Mesenchymal stem cell (in vitro differentiated cells and primary cell): ENCODE results near the gene LDLRAD2. TPM values are rescaled to one million over a fixed set of nuclear protein-coding genes. Genes with fewer than 3 reads are reported as not detected.
A peak's percentile ranks its signal among the peaks of the same experiment; 100 is the strongest.

Experiments
- DNase-seq: peaks from one replicate; pipeline ENCODE4 v3.0.0-alpha.2; 2013
- H2AFZ ChIP-seq: one replicate; pipeline ENCODE4 v1.6.1; 2013; ENCODE audit warnings: low read depth, mild to moderate bottlenecking, control low read depth, inconsistent platforms, low read length, moderate library complexity
- H2AK5ac ChIP-seq: 2 replicates; pipeline ENCODE4 v1.6.1; 2013; ENCODE audit warnings: low read length, moderate library complexity, mild to moderate bottlenecking, inconsistent platforms; ENCODE audit not compliant: severe bottlenecking
- H2BK120ac ChIP-seq: one replicate; pipeline ENCODE4 v1.6.1; 2013; ENCODE audit warnings: low read depth, mild to moderate bottlenecking, inconsistent platforms, low read length, moderate library complexity
- H2BK12ac ChIP-seq, 2 experiments: one replicate each; pipeline ENCODE4 v1.6.1; 2013; ENCODE audit warnings: inconsistent platforms in 2 of 2, low read length in 2 of 2, mild to moderate bottlenecking in 2 of 2, moderate library complexity in 2 of 2, control low read depth in 1 of 2
- H2BK15ac ChIP-seq: one replicate; pipeline ENCODE4 v1.6.1; 2013; ENCODE audit warnings: mild to moderate bottlenecking, low read depth, inconsistent platforms; ENCODE audit not compliant: poor library complexity, severe bottlenecking
- H2BK5ac ChIP-seq: 2 replicates; pipeline ENCODE4 v1.6.1; 2013; ENCODE audit warnings: low read depth, mild to moderate bottlenecking, low read length, control low read depth, inconsistent platforms; ENCODE audit not compliant: poor library complexity, severe bottlenecking
- H3K14ac ChIP-seq, 2 experiments: one replicate each; pipeline ENCODE4 v1.6.1; 2013; ENCODE audit warnings: inconsistent platforms in 2 of 2, low read length in 2 of 2, control low read depth in 1 of 2, mild to moderate bottlenecking in 1 of 2, moderate library complexity in 1 of 2
- H3K18ac ChIP-seq, 2 experiments: one replicate each; pipeline ENCODE4 v1.6.1; 2013; ENCODE audit warnings: inconsistent platforms in 2 of 2, low read length in 2 of 2, control low read depth in 1 of 2, low read depth in 1 of 2, mild to moderate bottlenecking in 1 of 2
- H3K23ac ChIP-seq, 2 experiments: one replicate each; pipeline ENCODE4 v1.6.1; 2013; ENCODE audit warnings: inconsistent platforms in 2 of 2, low read length in 2 of 2, mild to moderate bottlenecking in 2 of 2, moderate library complexity in 2 of 2, control low read depth in 1 of 2
- H3K27ac ChIP-seq: 2 replicates; pipeline ENCODE4 v1.5.1; 2013; ENCODE audit warnings: mild to moderate bottlenecking, moderate library complexity, low read length, control low read depth, inconsistent platforms; ENCODE audit not compliant: poor library complexity, severe bottlenecking
- H3K27me3 ChIP-seq, 2 experiments: 2 replicates each; pipeline versions ENCODE4 v1.6.1 to v1.7.0; 2013; ENCODE audit warnings: low read length in 2 of 2, mild to moderate bottlenecking in 2 of 2, moderate library complexity in 2 of 2, control low read depth in 1 of 2, inconsistent platforms in 1 of 2; ENCODE audit not compliant: control insufficient read depth in 1 of 2, insufficient read depth in 1 of 2
- H3K36me3 ChIP-seq, 2 experiments: 2 replicates each; pipeline versions ENCODE4 v1.6.1 to v1.7.0; 2013; ENCODE audit warnings: low read length in 2 of 2, control low read depth in 1 of 2, inconsistent platforms in 1 of 2, low read depth in 1 of 2, mild to moderate bottlenecking in 1 of 2; ENCODE audit not compliant: insufficient read depth in 2 of 2, control insufficient read depth in 1 of 2
- H3K4ac ChIP-seq, 2 experiments: one replicate each; pipeline ENCODE4 v1.6.1; 2013; ENCODE audit warnings: inconsistent platforms in 2 of 2, low read length in 2 of 2, mild to moderate bottlenecking in 2 of 2, moderate library complexity in 2 of 2, control low read depth in 1 of 2, low read depth in 1 of 2
- H3K4me1 ChIP-seq: 2 replicates; pipeline ENCODE4 v1.6.1; 2013; ENCODE audit warnings: low read depth, low read length, control low read depth; ENCODE audit not compliant: control insufficient read depth, insufficient read depth
- H3K4me2 ChIP-seq: 2 replicates; pipeline ENCODE4 v1.6.1; 2013; ENCODE audit warnings: low read length, mild to moderate bottlenecking, inconsistent platforms; ENCODE audit not compliant: poor library complexity, severe bottlenecking
- H3K4me3 ChIP-seq, 2 experiments: 2 replicates each; pipeline versions ENCODE4 v1.5.1 to v1.7.0; 2013; ENCODE audit warnings: low read length in 2 of 2, mild to moderate bottlenecking in 2 of 2, control low read depth in 1 of 2, low read depth in 1 of 2; ENCODE audit not compliant: insufficient read depth in 1 of 2
- H3K79me1 ChIP-seq: replicated peaks from 2 replicates; pipeline ENCODE4 v1.6.1; 2013; ENCODE audit warnings: mild to moderate bottlenecking, control low read depth, low read length, inconsistent platforms; ENCODE audit not compliant: poor library complexity, severe bottlenecking
- H3K9ac ChIP-seq: 2 replicates; pipeline ENCODE4 v1.7.0; 2013; ENCODE audit warnings: mild to moderate bottlenecking, low read length, moderate library complexity
- H3K9me3 ChIP-seq: 2 replicates; pipeline ENCODE4 v1.7.0; 2013; ENCODE audit warnings: mild to moderate bottlenecking, low read length; ENCODE audit not compliant: control insufficient read depth
- H4K8ac ChIP-seq: one replicate; pipeline ENCODE4 v1.6.1; 2013; ENCODE audit warnings: inconsistent platforms, mild to moderate bottlenecking, low read length, moderate library complexity
- H4K91ac ChIP-seq: one replicate; pipeline ENCODE4 v1.6.1; 2013; ENCODE audit warnings: mild to moderate bottlenecking, low read length, inconsistent platforms
- WGBS: methylation state at CpG from one replicate; pipeline ENCODE4 v1.1.7; 2013; ENCODE audit warnings: mixed read lengths; 5-methylcytosine and 5-hydroxymethylcytosine counted together
- polyA plus RNA-seq, 2 experiments: library from polyadenylated mRNA; stranded (reverse); fragments of 200-250 nt; gene quantifications; one replicate each; pipeline ENCODE4 v1.2.3, GENCODE V29; 2013

LDLRAD2 gene, protein sequence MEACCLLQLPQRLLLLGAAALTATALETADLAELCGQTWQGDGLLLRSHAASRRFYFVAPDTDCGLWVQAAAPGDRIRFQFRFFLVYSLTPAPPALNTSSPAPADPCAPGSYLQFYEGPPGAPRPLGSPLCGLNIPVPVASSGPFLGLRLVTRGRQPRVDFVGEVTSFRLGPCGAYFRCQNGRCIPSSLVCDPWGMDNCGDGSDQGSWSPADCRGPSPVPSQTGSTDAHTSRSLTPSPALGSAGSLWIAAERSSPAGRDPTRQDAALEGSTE
- polyA plus RNA-seq (2013, experiment 1 of 2): 0.25 TPM
- polyA plus RNA-seq (2013, experiment 2 of 2): 0.23 TPM

DNA sequence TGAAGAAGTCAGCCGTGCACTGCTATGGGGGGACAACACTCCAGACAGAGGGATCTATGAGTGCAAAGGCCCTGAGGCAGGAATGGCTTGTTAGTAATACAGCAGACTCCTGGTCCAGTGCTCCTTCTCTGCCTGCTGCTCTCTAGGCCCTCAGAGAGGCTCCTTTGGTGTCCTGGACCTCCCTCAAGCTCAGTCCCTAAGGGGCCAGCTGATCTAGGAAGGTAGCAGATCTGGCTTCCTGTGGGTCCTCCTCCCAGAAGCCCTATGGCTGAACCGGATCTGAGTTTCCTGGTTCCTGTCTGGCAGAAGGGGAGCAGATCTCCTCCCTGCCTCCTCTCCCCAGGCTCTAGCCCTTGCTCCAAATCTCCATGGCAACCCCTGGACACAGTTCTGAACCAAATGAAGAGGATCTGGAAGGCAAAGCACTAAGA, at the start of gene LDLRAD2:
Gene LDLRAD2, plus strand, starts transcription at position 391 of the 431 bp plus-strand sequence. CDS start 187 bp downstream, outside the sequence.
- H4K8ac ChIP-seq: peak within 1 kb of the TSS; percentile 29
- no peak within 1 kb of the TSS for H3K4ac ChIP-seq
- H2BK15ac ChIP-seq: no peak within 1 kb of the TSS
- H3K27me3 ChIP-seq: no peaks in the 10 kb centered on the region
- H3K9ac ChIP-seq: peak within 1 kb of the TSS; percentile 12
- no peak within 1 kb of the TSS for H2AK5ac ChIP-seq
- no peaks in the 10 kb centered on the region for H3K79me1 ChIP-seq
- no peaks in the 10 kb centered on the region for H3K9me3 ChIP-seq
- H2BK12ac ChIP-seq: no peak within 1 kb of the TSS
- peak; percentile 44 for DNase-seq
- H2BK120ac ChIP-seq: no peak within 1 kb of the TSS
- no peak within 1 kb of the TSS for H4K91ac ChIP-seq
- H2BK5ac ChIP-seq: no peak within 1 kb of the TSS
- H3K14ac ChIP-seq: no peak within 1 kb of the TSS
- peak within 1 kb of the TSS in 1 of 2 experiments; percentile 42 for H3K18ac ChIP-seq
- H3K36me3 ChIP-seq: peaks cover 0 to 3% of the 10 kb centered on the region in 2 experiments
- no peak within 1 kb of the TSS for H3K23ac ChIP-seq
- no peak within 1 kb of the TSS for H3K4me3 ChIP-seq
- peaks cover 21% of the 10 kb centered on the region for H3K4me1 ChIP-seq
- 72% methylated on average over 2 of the region's 2 CpGs for WGBS
- H3K27ac ChIP-seq: no peak within 1 kb of the TSS
- no peak within 1 kb of the TSS for H2AFZ ChIP-seq
- H3K4me2 ChIP-seq: no peak within 1 kb of the TSS

- H3K27ac ChIP-seq: no peak overlapping the region
- no peak overlapping the region for H2AFZ ChIP-seq
- peaks cover 4% of the 10 kb centered on the region for H3K79me1 ChIP-seq
- no peak overlapping the region for H2BK120ac ChIP-seq
- H3K14ac ChIP-seq: no peak overlapping the region
- no peak overlapping the region for H3K4me2 ChIP-seq
- H3K4ac ChIP-seq: no peak overlapping the region
- no peaks in the 10 kb centered on the region for H3K27me3 ChIP-seq
- H3K23ac ChIP-seq: no peak overlapping the region
- H4K8ac ChIP-seq: no peak overlapping the region
- peaks cover 9% of the 10 kb centered on the region for H3K4me1 ChIP-seq
- no peak overlapping the region for H4K91ac ChIP-seq
- H3K18ac ChIP-seq: no peak overlapping the region
- no peak overlapping the region for H3K4me3 ChIP-seq
- H3K36me3 ChIP-seq: peaks cover 0 to 2% of the 10 kb centered on the region in 2 experiments
- no peak overlapping the region for H2AK5ac ChIP-seq
- no peak overlapping the region for H2BK15ac ChIP-seq
- DNase-seq: no peak
- H2BK12ac ChIP-seq: no peak overlapping the region
- no peaks in the 10 kb centered on the region for H3K9me3 ChIP-seq
- H3K9ac ChIP-seq: no peak overlapping the region
- 97% methylated on average over 9 of the region's 10 CpGs for WGBS
- no peak overlapping the region for H2BK5ac ChIP-seq
Observed at GRCh38 chr1:21763236-21763635, 48.8 kb upstream of the LDLRAD2 start.

- no peak overlapping the region for H3K14ac ChIP-seq
- no peak overlapping the region for H2BK15ac ChIP-seq
- no peak overlapping the region for H2AFZ ChIP-seq
- H3K4me1 ChIP-seq: peaks cover 7% of the 10 kb centered on the region
- H3K36me3 ChIP-seq: peaks cover 2% of the 10 kb centered on the region in 2 experiments
- peaks cover 4% of the 10 kb centered on the region for H3K79me1 ChIP-seq
- H3K9ac ChIP-seq: no peak overlapping the region
- H2AK5ac ChIP-seq: no peak overlapping the region
- H4K8ac ChIP-seq: no peak overlapping the region
- 94% methylated on average over 6 of the region's 7 CpGs for WGBS
- H2BK5ac ChIP-seq: no peak overlapping the region
- H2BK12ac ChIP-seq: no peak overlapping the region
- H4K91ac ChIP-seq: no peak overlapping the region
- H3K9me3 ChIP-seq: no peaks in the 10 kb centered on the region
- DNase-seq: no peak
- H3K27ac ChIP-seq: no peak overlapping the region
- no peak overlapping the region for H3K23ac ChIP-seq
- no peak overlapping the region for H3K4ac ChIP-seq
- H3K4me3 ChIP-seq: no peak overlapping the region
- H3K4me2 ChIP-seq: no peak overlapping the region
- H3K18ac ChIP-seq: no peak overlapping the region
- no peaks in the 10 kb centered on the region for H3K27me3 ChIP-seq
- H2BK120ac ChIP-seq: no peak overlapping the region
Observed at GRCh38 chr1:21763694-21764419, 48.2 kb upstream of the LDLRAD2 start.
